GM12878 (cell line): ENCODE measurements around the gene DUSP22. TPM values are rescaled to one million over a fixed set of nuclear protein-coding genes. Genes with fewer than 3 reads are reported as not detected.

Experiments
- ATF2 ChIP-seq: IDR thresholded peaks from 2 replicates; pipeline ENCODE4 v1.6.1; 2012; ENCODE audit warnings: low read length, inconsistent platforms
- BACH1 ChIP-seq: fragments of 450-650 bp; IDR thresholded peaks from 2 replicates; pipeline ENCODE4 v1.6.1; 2017; ENCODE audit warnings: mild to moderate bottlenecking, borderline replicate concordance
- BHLHE40 ChIP-seq, 2 experiments: fragments of 450-650 bp in 1 of 2; IDR thresholded peaks; 2 replicates each; pipeline ENCODE4 v1.6.1; 2011 to 2017; ENCODE audit warnings: low read depth in 2 of 2, borderline replicate concordance in 1 of 2, improper control_type of control experiment in 1 of 2, low read length in 1 of 2, mild to moderate bottlenecking in 1 of 2
- EGR1 ChIP-seq, 2 experiments: IDR thresholded peaks; 1 replicate in 1 of 2; 2 replicates in 1 of 2; pipeline ENCODE4 v1.6.1; 2011 to 2012; ENCODE audit warnings: low read depth in 2 of 2, low read length in 2 of 2, borderline replicate concordance in 1 of 2, mild to moderate bottlenecking in 1 of 2, moderate library complexity in 1 of 2
- ETV6 ChIP-seq, 2 experiments: fragments of 450-650 bp in 1 of 2; IDR thresholded peaks in 1 of 2; conservative IDR thresholded peaks in 1 of 2; 2 replicates each; pipeline ENCODE4 v1.6.1; 2014; ENCODE audit warnings: antibody characterized with exemption in 1 of 2, borderline replicate concordance in 1 of 2, low read depth in 1 of 2, mild to moderate bottlenecking in 1 of 2, moderate library complexity in 1 of 2
- GABPA ChIP-seq: IDR thresholded peaks from 2 replicates; pipeline ENCODE4 v1.6.1; 2014; ENCODE audit warnings: antibody characterized with exemption, low read depth, mild to moderate bottlenecking, inconsistent platforms
- IKZF1 ChIP-seq: fragments of 450-650 bp; conservative IDR thresholded peaks from 2 replicates; pipeline ENCODE4 v1.6.1; 2017; ENCODE audit warnings: antibody characterized with exemption, mild to moderate bottlenecking
- JUNB ChIP-seq: IDR thresholded peaks from 2 replicates; pipeline ENCODE4 v1.6.1; 2016; ENCODE audit warnings: antibody characterized with exemption, mild to moderate bottlenecking
- MAX ChIP-seq: IDR thresholded peaks from 2 replicates; pipeline ENCODE4 v1.6.1; 2012; ENCODE audit warnings: low read depth, low read length, improper control_type of control experiment
- NR2C2 ChIP-seq: IDR thresholded peaks from 2 replicates; pipeline ENCODE4 v1.6.1; 2011; ENCODE audit warnings: borderline replicate concordance, low read depth; ENCODE audit not compliant: control insufficient read depth, insufficient read length
- PKNOX1 ChIP-seq: fragments of 450-650 bp; IDR thresholded peaks from 2 replicates; pipeline ENCODE4 v1.6.1; 2016; ENCODE audit warnings: mild to moderate bottlenecking
- POLR2AphosphoS2 ChIP-seq: IDR thresholded peaks from 2 replicates; pipeline ENCODE4 v1.6.1; 2011; ENCODE audit warnings: low read depth, mild to moderate bottlenecking, low read length, improper control_type of control experiment, moderate library complexity
- RAD51 ChIP-seq: fragments of 450-650 bp; IDR thresholded peaks from 2 replicates; pipeline ENCODE4 v1.6.1; 2016; ENCODE audit warnings: moderate library complexity, mild to moderate bottlenecking, inconsistent platforms
- RB1 ChIP-seq: fragments of 450-650 bp; formaldehyde crosslinking; IDR thresholded peaks from 2 replicates; pipeline ENCODE4 v1.6.1; 2017; ENCODE audit warnings: mild to moderate bottlenecking, borderline replicate concordance
- RELB ChIP-seq: fragments of 450-650 bp; IDR thresholded peaks from 2 replicates; pipeline ENCODE4 v1.6.1; 2017; ENCODE audit warnings: low read depth, mild to moderate bottlenecking, moderate library complexity
- SIX5 ChIP-seq: IDR thresholded peaks from 2 replicates; pipeline ENCODE4 v1.6.1; 2011; ENCODE audit warnings: mild to moderate bottlenecking, low read depth, low read length, moderate library complexity; ENCODE audit not compliant: severe bottlenecking
- ZNF687 ChIP-seq: fragments of 450-650 bp; IDR thresholded peaks from 2 replicates; pipeline ENCODE4 v1.6.1; 2017; ENCODE audit warnings: mild to moderate bottlenecking, moderate library complexity
- ZZZ3 ChIP-seq: IDR thresholded peaks from 2 replicates; pipeline ENCODE4 v1.6.1; 2011; ENCODE audit warnings: low read depth; ENCODE audit not compliant: control insufficient read depth, insufficient read length
- polyA plus RNA-seq, 11 experiments: library from polyadenylated mRNA; depleted of rRNA in 4 of 11; unstranded in 6 of 11; stranded (reverse) in 5 of 11; fragments of >200 nt; fragmentation: Nextera tagmentation in 4 of 11; fragmentation: Illumina TruSeq in 1 of 11; extraction: Ambion mirVana in 4 of 11; extraction: Trizol in 1 of 11; gene quantifications; 1 replicate in 1 of 11; 2 replicates in 10 of 11; pipeline versions ENCODE4 v1.2.1 to v1.2.3, GENCODE V29; 2011 to 2016; ENCODE audit warnings: inconsistent platforms in 2 of 11, missing spikeins in 2 of 11, low read depth in 1 of 11
- total RNA-seq, 4 experiments: library from RNA; depleted of rRNA in 3 of 4; stranded (reverse); fragments of >200 nt in 3 of 4; fragmentation: Illumina TruSeq in 1 of 4; extraction: Trizol in 1 of 4; gene quantifications; 2 replicates each; pipeline versions ENCODE4 v1.2.1 to v1.2.3, GENCODE V29; 2013 to 2021

Gene DUSP22
- total and polyA plus RNA-seq, 10 of the 15 experiments (the other 5 are each of a cell fraction or from before 2014, with no cell fraction given): 78.9 to 156 (median 107) TPM

GRCh38 chr6:356828-357251 is 64.6 kb downstream of the DUSP22 start (continued):
- TF ChIP-seq ZNF687 (peak; percentile 91), RB1 (0 out of 2 replicates have a peak, but pooled peaks have one; percentile 20), POLR2AphosphoS2 (0 out of 2 replicates have a peak, but pooled peaks have one; percentile 44), BHLHE40 (IDR thresholded peaks at IDR 0.05; ENCODE audit: borderline replicate concordance in 1 of 2, low read depth in 2 of 2, low read length in 1 of 2) (peak; percentile 89 to 92), JUNB (no peak), ZZZ3 (no peak), ETV6 (conservative IDR thresholded peaks at IDR 0.05 in 1 of 2, IDR thresholded peaks at IDR 0.05 in 1 of 2; ENCODE audit: borderline replicate concordance in 1 of 2, low read depth in 1 of 2) (peak in 1 of 2 experiments; percentile 72; a peak in 2 of 4 replicates), EGR1 (IDR thresholded peaks at IDR 0.05; ENCODE audit: borderline replicate concordance in 1 of 2, low read depth in 2 of 2, low read length in 2 of 2) (peak in 1 of 2 experiments; percentile 45; a peak in 1 of 3 replicates), IKZF1 (peak; percentile 41; the same call in 1 of the 2 replicates), ATF2 (no peak), MAX (peak; percentile 41), BACH1 (peak; percentile 30; the same call in 1 of the 2 replicates), GABPA (no peak), RAD51 (peak; percentile 70), PKNOX1 (peak; percentile 94), RELB (peak; percentile 48; the same call in 1 of the 2 replicates), NR2C2 (no peak), SIX5 (peak; percentile 11)
